Measurements from ENCODE around the gene GPR35. TPM values are rescaled to one million over a fixed set of nuclear protein-coding genes. Genes with fewer than 3 reads are reported as not detected.

The GPR35 gene
- total RNA-seq, 1 donor from 2014 or later, result 2.0 TPM

DNA sequence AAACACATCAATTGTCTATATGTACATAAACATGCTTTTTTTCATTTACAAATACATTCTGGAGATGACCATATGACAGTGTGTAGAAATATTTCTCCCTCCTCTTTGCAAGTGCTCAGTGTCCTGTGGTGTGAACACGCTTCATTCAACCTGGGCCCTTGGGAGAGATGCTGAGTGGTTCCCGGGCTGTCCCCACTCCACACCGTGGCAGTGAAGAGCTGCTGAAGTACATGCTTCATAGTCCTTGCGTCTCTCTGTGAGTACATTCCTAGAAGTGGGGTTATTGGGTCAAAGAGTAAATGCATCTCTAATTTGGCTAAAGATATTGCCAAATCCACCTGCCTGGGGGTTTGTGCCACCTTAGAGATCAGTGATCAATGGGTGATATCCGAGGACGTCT lies 6.5 kb upstream of the GPR35 start:
- intact Hi-C loops (cut with DNase I), result no loop called here
- DNase-seq, result peak; percentile 3
- ATAC-seq (ENCODE audit: poor library complexity), result no peak

DNA sequence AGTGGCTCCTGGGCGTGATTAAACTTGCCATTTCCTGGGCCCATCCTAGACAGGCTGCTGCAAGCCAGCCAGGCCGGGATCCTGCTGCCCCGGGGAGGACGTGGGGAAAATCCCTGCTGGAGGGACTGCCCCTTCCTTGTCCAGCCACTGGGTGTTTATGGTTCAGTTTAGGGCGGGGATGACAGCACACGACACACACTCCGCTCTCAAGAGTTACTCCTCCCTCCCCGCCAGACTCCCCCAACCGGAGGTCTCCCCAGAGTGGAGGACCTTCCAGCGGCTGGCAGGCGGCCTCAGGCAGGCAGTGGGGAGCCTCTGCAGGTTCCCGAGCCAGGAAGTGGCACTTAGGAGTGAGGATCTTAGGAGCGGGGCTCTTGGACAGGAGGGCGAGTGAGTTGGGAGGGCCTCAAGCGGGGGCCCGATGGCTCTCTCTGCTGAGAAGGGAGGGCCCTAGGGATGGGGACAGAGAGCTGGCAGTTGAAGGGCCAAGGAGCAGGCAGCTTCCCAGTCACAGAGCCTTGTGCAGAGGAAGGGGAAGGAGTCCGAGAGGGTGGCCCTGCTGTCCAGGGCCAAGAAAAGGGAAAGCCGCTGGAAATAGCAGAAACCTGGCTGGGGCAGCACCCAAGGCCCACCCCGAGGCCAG lies 5.7 kb upstream of the GPR35 start:
- no peak for ATAC-seq (ENCODE audit: poor library complexity)
- DNase-seq, result peak; percentile 18
- intact Hi-C loops (cut with DNase I), result no loop called here

GRCh38 chr2:240620149-240620731 lies 5.0 kb upstream of the GPR35 start:
- ATAC-seq (ENCODE audit: poor library complexity), result no peak
- DNase-seq, result peak; percentile 29
- intact Hi-C loops (cut with DNase I), result no loop called here

DNA sequence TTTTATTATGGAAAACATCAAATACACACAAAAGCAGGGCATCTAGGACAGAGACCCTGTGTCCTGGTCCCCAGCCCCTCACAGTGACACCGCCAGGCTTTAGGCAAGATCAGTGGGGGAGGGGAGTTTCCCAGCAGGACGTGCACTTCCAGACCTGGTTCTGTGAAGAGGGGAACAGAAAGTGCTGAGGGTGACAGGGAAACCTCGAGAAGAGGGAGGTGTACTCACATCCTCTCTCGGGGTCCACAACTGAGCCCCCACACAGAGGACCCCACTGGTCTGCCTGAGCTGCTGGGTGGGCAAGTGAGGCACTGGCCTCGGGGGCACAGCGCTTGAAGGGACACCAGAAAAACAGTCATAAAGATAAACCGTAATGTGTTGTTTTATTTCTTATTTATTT lies 4.4 kb upstream of the GPR35 start:
- DNase-seq (no peak), ATAC-seq (ENCODE audit: poor library complexity) (no peak)
- intact Hi-C loops (cut with DNase I), result no loop called here

- intact Hi-C loops (cut with DNase I), result no loop called here
- ATAC-seq (ENCODE audit: poor library complexity) (no peak), DNase-seq (peak; percentile 33)
Observed at GRCh38 chr2:240622060-240622411, 3.2 kb upstream of the GPR35 start.

- ATAC-seq (ENCODE audit: poor library complexity), result no peak
- DNase-seq, result peak; percentile 55
- intact Hi-C loops (cut with DNase I), result no loop called here
Observed at GRCh38 chr2:240622531-240623235, 2.6 kb upstream of the GPR35 start.

- DNase-seq (peak; percentile 17), ATAC-seq (ENCODE audit: poor library complexity) (no peak)
- intact Hi-C loops (cut with DNase I), result no loop called here
Observed at GRCh38 chr2:240623531-240624010, 1.7 kb upstream of the GPR35 start.

DNA sequence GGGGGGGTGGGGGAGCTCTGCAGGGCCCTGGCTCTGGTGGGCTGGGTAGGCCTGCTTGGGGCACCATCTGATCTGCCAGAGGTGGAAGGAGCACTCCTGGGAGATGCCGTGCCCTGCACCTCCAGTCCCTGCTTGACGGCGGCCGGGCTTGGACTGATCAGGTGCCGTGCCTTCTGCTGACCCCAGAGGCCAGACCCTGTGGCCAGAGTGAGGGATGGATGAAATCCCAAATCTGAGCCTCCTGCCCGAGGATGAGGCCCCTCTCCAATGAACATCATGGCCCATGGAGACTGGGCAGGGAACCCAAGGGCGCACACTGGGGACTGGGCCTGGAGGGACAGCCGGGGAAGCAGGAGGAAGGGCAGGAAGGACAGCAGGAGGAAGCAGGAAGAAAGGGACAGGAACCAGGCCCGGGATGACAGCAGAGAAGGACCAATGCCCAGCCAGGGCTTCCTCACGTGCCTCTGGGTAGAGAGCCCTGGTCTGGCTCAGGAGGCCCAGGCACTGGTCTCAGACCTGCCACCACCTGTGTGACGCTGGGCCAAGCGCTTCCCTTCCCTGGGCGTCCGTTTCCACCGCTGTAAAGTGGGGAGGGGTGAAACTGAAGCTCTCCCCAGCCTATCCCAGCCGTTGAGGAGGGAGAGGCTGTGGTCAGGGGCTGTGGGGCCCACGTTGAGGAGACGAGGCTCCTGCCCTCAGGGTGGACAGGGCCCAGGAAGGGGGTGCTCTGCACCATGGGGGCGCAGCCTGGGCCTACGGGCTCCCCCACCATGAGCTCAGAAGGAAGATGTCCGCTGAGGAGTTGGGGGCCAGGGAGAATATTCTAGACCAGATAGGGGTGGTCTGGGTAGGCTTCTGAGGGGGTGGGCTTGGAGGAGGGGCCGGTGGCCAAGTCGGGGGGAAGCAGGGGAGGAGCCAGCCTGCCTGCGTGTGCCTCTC lies 1.0 kb upstream of the GPR35 start:
- peak; percentile 16 for ATAC-seq (ENCODE audit: poor library complexity)
- peak; percentile 37 for DNase-seq
- intact Hi-C loops (cut with DNase I), result no loop called here

- ATAC-seq (ENCODE audit: poor library complexity), result peak; percentile 31
- peak; percentile 68 for DNase-seq
- intact Hi-C loops (cut with DNase I), result no loop called here
Observed at GRCh38 chr2:240626531-240627300, 1.4 kb downstream of the GPR35 start.

GRCh38 chr2:240627736-240628506 lies 2.6 kb downstream of the GPR35 start:
- ATAC-seq (ENCODE audit: poor library complexity) (no peak), DNase-seq (peak; percentile 17)
- intact Hi-C loops (cut with DNase I), result no loop called here

- ATAC-seq (ENCODE audit: poor library complexity), result no peak
- intact Hi-C loops (cut with DNase I), result no loop called here
- DNase-seq, result no peak
Observed at GRCh38 chr2:240628507-240628807, 3.2 kb downstream of the GPR35 start.

GRCh38 chr2:240628808-240629618 lies 3.7 kb downstream of the GPR35 start:
- ATAC-seq (ENCODE audit: poor library complexity) (no peak), DNase-seq (no peak)
- intact Hi-C loops (cut with DNase I), result no loop called here

GRCh38 chr2:240629619-240629967 lies 4.3 kb downstream of the GPR35 start:
- DNase-seq (no peak), ATAC-seq (ENCODE audit: poor library complexity) (no peak)
- intact Hi-C loops (cut with DNase I), result no loop called here

GRCh38 chr2:240629968-240630770 lies 4.9 kb downstream of the GPR35 start:
- ATAC-seq (ENCODE audit: poor library complexity), result no peak
- DNase-seq, result no peak
- intact Hi-C loops (cut with DNase I), result no loop called here

GRCh38 chr2:240630771-240631547 lies 5.7 kb downstream of the GPR35 start:
- no peak for DNase-seq
- intact Hi-C loops (cut with DNase I), result no loop called here
- no peak for ATAC-seq (ENCODE audit: poor library complexity)
